Skeletal muscle satellite cell (primary cell): Measurements from ENCODE around the gene CDC14C.

Source experiments
- H3K27me3 ChIP-seq: 2 replicates; pipeline ENCODE4 v1.7.0; 2013; ENCODE audit warnings: low read length; ENCODE audit not compliant: control insufficient read depth, insufficient read depth
- H3K36me3 ChIP-seq: 2 replicates; pipeline ENCODE4 v1.7.0; 2013; ENCODE audit warnings: mild to moderate bottlenecking, control low read depth, low read length; ENCODE audit not compliant: insufficient read depth
- H3K4me1 ChIP-seq: 2 replicates; pipeline ENCODE4 v1.7.0; 2013; ENCODE audit warnings: low read length; ENCODE audit not compliant: control insufficient read depth, insufficient read depth
- H3K4me2 ChIP-seq: 2 replicates; pipeline ENCODE4 v1.7.0; 2013; ENCODE audit warnings: mild to moderate bottlenecking, low read length
- H3K4me3 ChIP-seq: 2 replicates; pipeline ENCODE4 v1.7.0; 2013; ENCODE audit warnings: low read length
- H3K9ac ChIP-seq: 2 replicates; pipeline ENCODE4 v1.7.0; 2013; ENCODE audit warnings: mild to moderate bottlenecking, low read depth, low read length, moderate library complexity
- H3K9me3 ChIP-seq: replicated peaks from 2 replicates; pipeline ENCODE4 v1.7.0; 2013; ENCODE audit warnings: mild to moderate bottlenecking, control low read depth, low read length

Gene CDC14C

GRCh38 chr7:48932126-48932910, 8.0 kb downstream of the CDC14C start:
- H3K9me3 ChIP-seq: peaks cover 12% of the 10 kb centered on the region
- no peak overlapping the region for H3K4me3 ChIP-seq
- no peaks in the 10 kb centered on the region for H3K27me3 ChIP-seq
- H3K36me3 ChIP-seq: no peaks in the 10 kb centered on the region
- H3K4me1 ChIP-seq: no peaks in the 10 kb centered on the region
- no peak overlapping the region for H3K4me2 ChIP-seq
- H3K9ac ChIP-seq: no peak overlapping the region

- Histone ChIP-seq H3K9me3 (peaks cover 12% of the 10 kb centered on the region), H3K4me1 (no peaks in the 10 kb centered on the region), H3K27me3 (no peaks in the 10 kb centered on the region), H3K4me3 (no peak overlapping the region), H3K9ac (no peak overlapping the region), H3K4me2 (no peak overlapping the region), H3K36me3 (no peaks in the 10 kb centered on the region)
Observed at GRCh38 chr7:48933549-48934085, 9.3 kb downstream of the CDC14C start.

- H3K4me2 ChIP-seq: no peak overlapping the region
- H3K9ac ChIP-seq: no peak overlapping the region
- no peaks in the 10 kb centered on the region for H3K27me3 ChIP-seq
- H3K36me3 ChIP-seq: no peaks in the 10 kb centered on the region
- no peaks in the 10 kb centered on the region for H3K4me1 ChIP-seq
- no peak overlapping the region for H3K4me3 ChIP-seq
- H3K9me3 ChIP-seq: peaks cover 2% of the 10 kb centered on the region
Observed at GRCh38 chr7:48938539-48939295, 14.4 kb downstream of the CDC14C start.

GRCh38 chr7:48943279-48943990, 19.1 kb downstream of the CDC14C start:
- Histone ChIP-seq H3K9ac (no peak overlapping the region), H3K4me2 (no peak overlapping the region), H3K27me3 (no peaks in the 10 kb centered on the region), H3K9me3 (no peaks in the 10 kb centered on the region), H3K4me1 (no peaks in the 10 kb centered on the region), H3K4me3 (no peak overlapping the region), H3K36me3 (no peaks in the 10 kb centered on the region)

GRCh38 chr7:48955916-48956315, 31.6 kb downstream of the CDC14C start:
- Histone ChIP-seq H3K4me2 (no peak overlapping the region), H3K27me3 (no peaks in the 10 kb centered on the region), H3K36me3 (no peaks in the 10 kb centered on the region)

GRCh38 chr7:48959676-48960075, 35.3 kb downstream of the CDC14C start:
- no peaks in the 10 kb centered on the region for H3K9me3 ChIP-seq

More at GRCh38 chr7:48955916-48956315, 31.6 kb downstream of the CDC14C start:
- Histone ChIP-seq H3K9ac (no peak overlapping the region), H3K4me3 (no peak overlapping the region), H3K4me1 (no peaks in the 10 kb centered on the region), H3K9me3 (no peaks in the 10 kb centered on the region)

GRCh38 chr7:48962821-48963505, 38.6 kb downstream of the CDC14C start:
- H3K9ac ChIP-seq: no peak overlapping the region
- no peaks in the 10 kb centered on the region for H3K36me3 ChIP-seq
- no peak overlapping the region for H3K4me3 ChIP-seq
- no peaks in the 10 kb centered on the region for H3K27me3 ChIP-seq
- H3K4me1 ChIP-seq: no peaks in the 10 kb centered on the region
- H3K9me3 ChIP-seq: no peaks in the 10 kb centered on the region
- no peak overlapping the region for H3K4me2 ChIP-seq

More at GRCh38 chr7:48959676-48960075, 35.3 kb downstream of the CDC14C start:
- H3K4me1 ChIP-seq: no peaks in the 10 kb centered on the region
- no peak overlapping the region for H3K9ac ChIP-seq
- H3K4me2 ChIP-seq: no peak overlapping the region
- no peaks in the 10 kb centered on the region for H3K27me3 ChIP-seq
- no peaks in the 10 kb centered on the region for H3K36me3 ChIP-seq
- H3K4me3 ChIP-seq: no peak overlapping the region

GRCh38 chr7:48964074-48964473, 39.7 kb downstream of the CDC14C start:
- no peaks in the 10 kb centered on the region for H3K36me3 ChIP-seq
- no peak overlapping the region for H3K9ac ChIP-seq
- H3K4me2 ChIP-seq: no peak overlapping the region
- no peaks in the 10 kb centered on the region for H3K27me3 ChIP-seq
- H3K4me1 ChIP-seq: no peaks in the 10 kb centered on the region
- no peak overlapping the region for H3K4me3 ChIP-seq
- H3K9me3 ChIP-seq: peaks cover 3% of the 10 kb centered on the region

- no peaks in the 10 kb centered on the region for H3K4me1 ChIP-seq
- no peak overlapping the region for H3K9ac ChIP-seq
- peaks cover 7% of the 10 kb centered on the region for H3K9me3 ChIP-seq
- no peak overlapping the region for H3K4me2 ChIP-seq
- no peak overlapping the region for H3K4me3 ChIP-seq
- H3K36me3 ChIP-seq: no peaks in the 10 kb centered on the region
- no peaks in the 10 kb centered on the region for H3K27me3 ChIP-seq
Observed at GRCh38 chr7:48971173-48971572, 46.8 kb downstream of the CDC14C start.

- Histone ChIP-seq H3K9ac (no peak overlapping the region), H3K9me3 (peaks cover 4% of the 10 kb centered on the region), H3K27me3 (no peaks in the 10 kb centered on the region), H3K4me1 (no peaks in the 10 kb centered on the region), H3K4me3 (no peak overlapping the region), H3K4me2 (no peak overlapping the region), H3K36me3 (no peaks in the 10 kb centered on the region)
Observed at GRCh38 chr7:48976253-48976652, 51.9 kb downstream of the CDC14C start.

- Histone ChIP-seq H3K9me3 (peaks cover 4% of the 10 kb centered on the region), H3K4me1 (no peaks in the 10 kb centered on the region), H3K4me3 (no peak overlapping the region), H3K36me3 (no peaks in the 10 kb centered on the region), H3K27me3 (no peaks in the 10 kb centered on the region), H3K9ac (no peak overlapping the region), H3K4me2 (no peak overlapping the region)
Observed at GRCh38 chr7:48976850-48977249, 52.5 kb downstream of the CDC14C start.
